Heart right ventricle (tissue), 16 donors: ENCODE data around the gene LRMDA. TPM values are rescaled to one million over a fixed set of nuclear protein-coding genes. Genes with fewer than 3 reads are reported as not detected.

Experiments used
- ATAC-seq, 8 donors: fragments of 200-7000 bp; cut with Tn5 transposase; one replicate each; pipeline ENCODE4 v1.9.1; 2020; ENCODE audit warnings: mild to moderate bottlenecking in 8 of 8, moderate library complexity in 8 of 8, moderate number of reproducible peaks in 1 of 8
- DNase-seq, 2 donors: peaks; one replicate each; pipeline ENCODE4 v3.0.0-alpha.2; 2020
- H3K27ac ChIP-seq, 10 donors: fragments of 200-600 bp; sonication (generic) in 2 of 10; one replicate each; pipeline versions ENCODE4 v1.5.0 to v1.8.0; 2020 to 2022; ENCODE audit warnings: mild to moderate bottlenecking in 3 of 10
- H3K27me3 ChIP-seq, 7 donors: fragments of 200-600 bp; one replicate each; pipeline ENCODE4 v1.8.0; 2021 to 2022; ENCODE audit warnings: mild to moderate bottlenecking in 2 of 7
- H3K36me3 ChIP-seq, 9 donors: fragments of 200-600 bp; sonication (generic) in 1 of 9; one replicate each; pipeline versions ENCODE4 v1.5.0 to v1.8.0; 2020 to 2022; ENCODE audit warnings: mild to moderate bottlenecking in 2 of 9
- H3K4me1 ChIP-seq, 9 donors: fragments of 200-600 bp; sonication (generic) in 1 of 9; one replicate each; pipeline versions ENCODE4 v1.5.0 to v1.8.0; 2020 to 2022; ENCODE audit warnings: mild to moderate bottlenecking in 4 of 9
- H3K4me3 ChIP-seq, 10 donors: fragments of 200-600 bp; sonication (generic) in 2 of 10; one replicate each; pipeline versions ENCODE4 v1.5.0 to v1.8.0; 2020 to 2022; ENCODE audit warnings: mild to moderate bottlenecking in 7 of 10, moderate library complexity in 2 of 10
- H3K9me3 ChIP-seq, 11 donors: fragments of 200-600 bp in 10 of 11; sonication (generic) in 2 of 11; one replicate each; pipeline versions ENCODE4 v1.5.0 to v1.8.0; 2013 to 2022; ENCODE audit warnings: mild to moderate bottlenecking in 2 of 11, control low read depth in 1 of 11, moderate library complexity in 1 of 11
- WGBS, 2 donors: extraction: QIAGEN DNeasy Blood & Tissue Kit; methylation state at CpG; one replicate each; pipeline ENCODE4 v1.1.7; 2013; ENCODE audit warnings: inconsistent platforms in 1 of 2; 5-methylcytosine and 5-hydroxymethylcytosine counted together
- intact Hi-C, 10 donors: fragments of 100-400 bp; cut with DNase I; formaldehyde crosslinking; loops; one replicate each; pipeline versions ENCODE4 v1.11.1 to v1.14.2; 2022
- polyA plus RNA-seq, 2 donors: library from polyadenylated mRNA; stranded (reverse); fragments of 200-250 nt; gene quantifications; one replicate each; pipeline ENCODE4 v1.2.3, GENCODE V29; 2013
- total RNA-seq, 10 donors: library from RNA; stranded (reverse); fragmentation: NEBNext Ultra II Directional in 3 of 10; extraction: Animal tissue kit (Norgen Biotek cat#: 25700) in 3 of 10; gene quantifications; one replicate each; pipeline versions ENCODE4 v1.2.1 to v1.2.4, GENCODE V29; 2021 to 2023
- TF ChIP-seq, protein P1 (sequence below), 9 donors: fragments of 200-600 bp; sonication (generic) in 2 of 9; IDR thresholded peaks; one replicate each; pipeline versions ENCODE4 v1.5.0 to v1.8.0; 2021 to 2022; ENCODE audit warnings: antibody characterized with exemption in 9 of 9, mild to moderate bottlenecking in 5 of 9, moderate library complexity in 1 of 9
- donor health status: Arrhythmogenic right ventricular cardiomyopathy.
- donor health status: ischemic (EF 13 %, LVEDD 7.1; RV severe dilation, severe dysfunction).
- donor health status: healthy with polysubstance abuse.
- donor health status: DM: no; HTN: yes; CAD: no.
- donor health status: DM: no; HTN: no; CAD: no.
- donor health status: ischemic (EF 25% LVEDD 6.9; RV normal size, moderate dysfunction).
- donor health status: ischemic (EF 25% LVEDD 5.7; RV mildly dilated, moderate dysfunction).
- donor health status: healthy.
- donor health status: DM: yes; HTN: yes; CAD: no.
- donor health status: Ischemic cardiomyopathy.
- donor health status: ischemic (EF 35%, LVEDD 5.7; RV mildly dilated, moderate dysfunction).
- donor health status: nonischemic (EF 11% LVEDD 7.7; RV severe dilation, severe dysfunction).
- donor health status: DM: yes; HTN: yes; CAD: no.
- donor health status: PGD.
- donor health status: ischemic (EF 29% LVEDD 5.4; RV normal size, mild dysfunction).
- donor health status: nonischemic (EF 23%, LVEDD 6.1; RV moderate dilation, normal function).

Gene LRMDA
- total and polyA plus RNA-seq, 12 donors = 4.0 to 59.8 (median 12.7) TPM

DNA sequence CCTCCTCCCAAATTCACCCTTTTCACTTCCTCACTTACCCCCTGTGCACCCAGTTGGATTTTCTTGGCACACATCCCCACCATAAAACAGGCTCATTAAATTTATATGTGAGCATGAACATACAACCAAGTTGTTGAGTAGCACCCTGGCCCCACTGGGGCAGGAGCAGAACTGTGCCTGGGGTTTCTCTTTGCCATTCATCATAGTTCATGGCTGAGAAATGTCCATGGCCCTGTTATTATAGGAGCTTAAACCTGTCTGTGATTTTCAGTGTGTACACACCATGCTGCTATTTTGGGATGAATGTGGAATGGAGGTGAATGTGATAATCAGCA, 618.8 kb downstream of the LRMDA start:
- peaks cover 0 to 8% (median 0%) of the 10 kb centered on the region in 9 donors for H3K4me1 ChIP-seq
- no peaks in the 10 kb centered on the region for H3K27me3 ChIP-seq
- peaks cover 0 to 3% (median 0%) of the 10 kb centered on the region in 11 donors for H3K9me3 ChIP-seq
- DNase-seq (no peak), ATAC-seq (peak in 3 of 8 donors; percentile 16 to 27 (median 19))
- intact Hi-C loops = no loop called here
- TF ChIP-seq, protein P1, sequence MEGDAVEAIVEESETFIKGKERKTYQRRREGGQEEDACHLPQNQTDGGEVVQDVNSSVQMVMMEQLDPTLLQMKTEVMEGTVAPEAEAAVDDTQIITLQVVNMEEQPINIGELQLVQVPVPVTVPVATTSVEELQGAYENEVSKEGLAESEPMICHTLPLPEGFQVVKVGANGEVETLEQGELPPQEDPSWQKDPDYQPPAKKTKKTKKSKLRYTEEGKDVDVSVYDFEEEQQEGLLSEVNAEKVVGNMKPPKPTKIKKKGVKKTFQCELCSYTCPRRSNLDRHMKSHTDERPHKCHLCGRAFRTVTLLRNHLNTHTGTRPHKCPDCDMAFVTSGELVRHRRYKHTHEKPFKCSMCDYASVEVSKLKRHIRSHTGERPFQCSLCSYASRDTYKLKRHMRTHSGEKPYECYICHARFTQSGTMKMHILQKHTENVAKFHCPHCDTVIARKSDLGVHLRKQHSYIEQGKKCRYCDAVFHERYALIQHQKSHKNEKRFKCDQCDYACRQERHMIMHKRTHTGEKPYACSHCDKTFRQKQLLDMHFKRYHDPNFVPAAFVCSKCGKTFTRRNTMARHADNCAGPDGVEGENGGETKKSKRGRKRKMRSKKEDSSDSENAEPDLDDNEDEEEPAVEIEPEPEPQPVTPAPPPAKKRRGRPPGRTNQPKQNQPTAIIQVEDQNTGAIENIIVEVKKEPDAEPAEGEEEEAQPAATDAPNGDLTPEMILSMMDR (IDR thresholded peaks at IDR 0.05) = no peak
- H3K36me3 ChIP-seq = no peaks in the 10 kb centered on the region
- no peak overlapping the region for H3K27ac ChIP-seq
- no peak overlapping the region for H3K4me3 ChIP-seq

DNA sequence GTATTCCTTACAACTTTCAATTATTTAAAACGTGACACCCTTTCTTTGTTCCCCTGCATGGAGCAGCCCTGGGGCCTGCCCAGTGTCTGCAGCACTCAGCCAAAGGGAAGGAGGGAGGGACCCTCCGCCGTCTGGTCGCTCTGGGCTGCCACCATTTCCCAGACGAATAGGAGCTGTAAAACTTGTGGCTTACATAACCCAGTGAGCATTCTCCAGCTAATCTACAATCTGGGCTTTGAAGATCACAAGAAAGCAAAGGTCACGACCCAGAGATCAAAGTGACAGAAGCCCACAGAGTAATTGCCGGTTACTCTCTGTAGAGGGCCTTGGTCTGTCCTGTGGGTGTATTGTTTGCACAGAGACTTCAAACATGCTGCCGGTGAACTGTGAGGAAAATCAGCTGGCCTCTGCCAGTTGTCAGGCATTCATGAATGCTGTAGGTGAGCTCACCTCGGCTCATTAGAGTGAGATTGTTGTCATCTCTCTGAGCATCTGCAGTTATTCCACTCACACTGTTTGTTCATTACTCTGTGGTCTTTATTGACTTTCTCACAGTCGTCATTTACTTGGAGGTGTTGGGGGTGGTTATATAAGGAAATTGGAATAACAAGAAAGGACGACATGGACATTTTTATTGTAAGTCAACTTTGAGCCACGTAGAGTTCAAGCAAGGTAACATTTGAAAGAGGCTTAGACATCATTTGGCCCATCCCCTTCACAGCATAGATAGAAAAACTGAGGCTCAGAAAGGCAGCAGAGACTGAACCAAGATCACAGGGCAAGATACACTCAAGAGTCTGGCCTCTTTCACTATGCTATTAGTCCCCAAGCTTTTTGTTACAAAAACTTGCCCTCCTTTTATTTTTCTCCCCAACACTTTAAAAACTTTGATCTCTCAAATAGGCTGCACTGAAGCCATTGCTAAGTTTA, 619.8 kb downstream of the LRMDA start:
- no peaks in the 10 kb centered on the region for H3K36me3 ChIP-seq
- WGBS, 2 donors = 74 to 78% methylated on average over 12 of the region's 12 CpGs
- no peak overlapping the region for H3K27ac ChIP-seq
- H3K4me3 ChIP-seq = no peak overlapping the region
- no peaks in the 10 kb centered on the region for H3K27me3 ChIP-seq
- ATAC-seq = no peak
- H3K9me3 ChIP-seq = peaks cover 0 to 12% (median 0%) of the 10 kb centered on the region in 11 donors
- intact Hi-C loops = no loop called here
- TF ChIP-seq, protein P1 (IDR thresholded peaks at IDR 0.05) = no peak
- H3K4me1 ChIP-seq = peaks cover 0 to 8% (median 0%) of the 10 kb centered on the region in 9 donors
- no peak for DNase-seq

DNA sequence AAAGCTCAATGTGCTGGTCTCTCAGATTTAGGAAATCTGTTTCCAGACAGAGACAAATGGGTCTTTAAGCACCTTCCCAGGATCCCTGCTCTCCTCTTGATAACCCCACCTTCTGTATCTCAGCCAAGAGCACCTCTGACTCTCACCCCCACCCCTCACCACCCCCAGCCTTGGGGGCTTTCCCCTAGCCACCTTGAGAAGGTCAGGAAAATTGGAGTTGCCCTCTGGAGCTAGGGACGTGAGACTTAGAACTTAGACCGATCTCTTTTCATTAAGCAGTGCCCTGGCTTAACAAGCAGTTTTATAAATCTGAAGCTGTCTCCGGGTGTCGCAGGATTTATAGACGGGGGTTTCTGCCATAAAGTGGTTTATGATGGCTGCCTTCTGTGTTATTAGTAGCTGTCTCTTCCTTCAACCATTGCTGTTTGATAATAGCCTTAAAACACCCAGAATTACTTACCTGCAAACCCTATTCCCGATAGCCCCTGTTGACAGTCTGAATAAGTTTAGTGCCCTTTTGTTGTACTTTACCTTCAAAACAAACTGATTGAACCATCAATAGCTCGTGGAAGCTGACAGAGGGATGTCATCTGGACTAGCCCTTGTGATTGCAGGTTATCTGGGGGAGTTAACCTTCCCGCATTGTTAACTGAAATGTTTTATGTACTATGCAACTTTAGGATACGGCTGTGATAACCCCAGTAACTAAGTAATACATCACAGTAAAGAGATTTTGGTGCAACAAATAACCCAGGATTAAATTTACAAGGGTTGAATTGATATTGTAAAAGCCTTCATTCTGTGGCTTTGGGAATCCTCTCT, 621.5 kb downstream of the LRMDA start:
- no peak overlapping the region for H3K27ac ChIP-seq

DNA sequence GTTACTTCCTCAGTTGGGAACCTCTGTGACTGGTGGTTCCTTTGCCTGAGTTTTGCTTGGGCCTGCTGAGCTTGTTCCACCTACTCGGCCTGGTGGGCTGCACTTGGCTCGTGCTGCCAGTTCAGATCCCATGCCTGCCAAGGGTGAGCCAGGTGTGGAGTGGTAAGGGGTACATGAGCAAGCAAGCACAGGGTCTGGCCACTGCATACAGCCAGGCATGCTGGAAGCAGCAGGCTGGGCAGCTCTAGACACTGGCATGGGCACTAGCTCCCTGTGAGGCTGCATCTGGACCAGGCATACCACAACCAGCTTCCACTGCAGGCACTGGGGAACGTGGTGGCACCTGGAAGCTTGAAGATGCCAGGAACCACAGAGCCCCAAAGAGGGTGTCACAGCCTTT, 624.0 kb downstream of the LRMDA start:
- Histone ChIP-seq H3K27ac (no peak overlapping the region), H3K4me1 (no peaks in the 10 kb centered on the region), H3K36me3 (peaks cover 0 to 3% (median 0%) of the 10 kb centered on the region in 9 donors), H3K4me3 (no peak overlapping the region), H3K9me3 (peaks cover 0 to 16% (median 0%) of the 10 kb centered on the region in 11 donors), H3K27me3 (no peaks in the 10 kb centered on the region)
- no peak for ATAC-seq
- 86 to 89% methylated on average over 3 of the region's 3 CpGs for WGBS, 2 donors
- TF ChIP-seq, protein P1 (IDR thresholded peaks at IDR 0.05) = no peak
- DNase-seq = no peak
- intact Hi-C loops = no loop called here

More for the DNA sequence above, 621.5 kb downstream of the LRMDA start:
- intact Hi-C loops = no loop called here
- TF ChIP-seq, protein P1 (IDR thresholded peaks at IDR 0.05) = no peak
- Histone ChIP-seq H3K27me3 (no peaks in the 10 kb centered on the region), H3K9me3 (peaks cover 0 to 16% (median 0%) of the 10 kb centered on the region in 11 donors), H3K4me1 (peaks cover 0 to 8% (median 0%) of the 10 kb centered on the region in 9 donors), H3K36me3 (no peaks in the 10 kb centered on the region), H3K4me3 (no peak overlapping the region)
- DNase-seq = no peak
- ATAC-seq = no peak
- 83% methylated on average over 9 of the region's 9 CpGs for WGBS, 2 donors
